HCT116 (cell line): ENCODE results near the gene STAM2.

Experiments
- CTCF ChIP-seq, 3 experiments: fragments of 200-600 bp in 1 of 3; sonication (generic) in 1 of 3; IDR thresholded peaks in 2 of 3; conservative IDR thresholded peaks in 1 of 3; 2 replicates each; pipeline ENCODE4 v1.5.1; 2012 to 2017; ENCODE audit warnings: low read depth in 2 of 3, low read length in 2 of 3, antibody characterized with exemption in 1 of 3, borderline replicate concordance in 1 of 3, control low read depth in 1 of 3, mild to moderate bottlenecking in 1 of 3, mixed read lengths in 1 of 3, mixed run types in 1 of 3, moderate library complexity in 1 of 3; ENCODE audit not compliant: insufficient read depth in 1 of 3
- EGR1 ChIP-seq: IDR thresholded peaks from 2 replicates; pipeline ENCODE4 v1.6.1; 2012; ENCODE audit warnings: low read depth
- EZH2 ChIP-seq: fragments of 200-600 bp; sonication (generic); IDR thresholded peaks from 2 replicates; pipeline ENCODE4 v1.6.1; 2017; ENCODE audit warnings: antibody characterized with exemption, mixed run types
- JUND ChIP-seq: IDR thresholded peaks from 2 replicates; pipeline ENCODE4 v1.6.1; 2012
- POLR2A ChIP-seq: IDR thresholded peaks from 2 replicates; pipeline ENCODE4 v1.7.0; 2011; ENCODE audit warnings: borderline replicate concordance; ENCODE audit not compliant: insufficient read depth, insufficient read length; ENCODE audit errors: extremely low read depth
- POLR2AphosphoS5 ChIP-seq: IDR thresholded peaks from 2 replicates; pipeline ENCODE4 v1.6.1; 2011; ENCODE audit warnings: mild to moderate bottlenecking, low read depth, low read length, moderate library complexity
- RAD21 ChIP-seq: IDR thresholded peaks from 2 replicates; pipeline ENCODE4 v1.6.1; 2012; ENCODE audit warnings: low read depth, mild to moderate bottlenecking
- SIN3A ChIP-seq: IDR thresholded peaks from 2 replicates; pipeline ENCODE4 v1.6.1; 2012; ENCODE audit warnings: low read depth
- SP1 ChIP-seq: IDR thresholded peaks from 2 replicates; pipeline ENCODE4 v1.6.1; 2012; ENCODE audit warnings: low read depth
- SRF ChIP-seq: IDR thresholded peaks from 2 replicates; pipeline ENCODE4 v1.6.1; 2012; ENCODE audit warnings: low read depth
- YY1 ChIP-seq: IDR thresholded peaks from 2 replicates; pipeline ENCODE4 v1.6.1; 2011; ENCODE audit warnings: low read length, low read depth, moderate library complexity, mild to moderate bottlenecking; ENCODE audit not compliant: insufficient replicate concordance; ENCODE audit errors: extremely low read depth
- TF ChIP-seq, protein P1 (sequence below): IDR thresholded peaks from 2 replicates; pipeline ENCODE4 v1.6.1; 2012; ENCODE audit warnings: low read depth

DNA sequence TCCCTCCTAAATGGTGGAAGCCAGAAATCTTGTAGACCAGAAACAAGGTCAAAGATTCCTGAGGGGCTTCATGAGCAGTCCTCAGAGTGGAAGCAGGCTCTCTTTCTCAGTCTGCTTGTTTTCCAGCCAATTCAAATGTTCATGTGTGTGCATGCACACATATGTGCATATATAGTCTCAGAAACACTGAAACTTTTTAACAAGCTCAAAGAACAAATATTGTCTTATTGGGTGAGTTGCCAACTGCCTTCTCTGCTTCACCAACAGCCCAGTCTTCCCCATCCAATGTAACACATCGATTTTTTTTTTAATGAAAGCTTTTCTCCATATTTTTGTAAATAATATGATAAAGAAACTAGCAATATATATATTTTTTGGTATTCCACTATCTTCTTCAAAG, 80.4 kb downstream of the STAM2 start:
- TF ChIP-seq POLR2A (no peak), YY1 (no peak), CTCF (IDR thresholded peaks at IDR 0.05 in 2 of 3, conservative IDR thresholded peaks at IDR 0.05 in 1 of 3; ENCODE audit: borderline replicate concordance in 1 of 3, insufficient read depth in 1 of 3, low read depth in 2 of 3, low read length in 2 of 3) (no peak), SIN3A (no peak), POLR2AphosphoS5 (no peak), SRF (no peak), JUND (no peak), EGR1 (no peak), EZH2 (no peak), RAD21 (no peak), SP1 (no peak)
- TF ChIP-seq, protein P1, sequence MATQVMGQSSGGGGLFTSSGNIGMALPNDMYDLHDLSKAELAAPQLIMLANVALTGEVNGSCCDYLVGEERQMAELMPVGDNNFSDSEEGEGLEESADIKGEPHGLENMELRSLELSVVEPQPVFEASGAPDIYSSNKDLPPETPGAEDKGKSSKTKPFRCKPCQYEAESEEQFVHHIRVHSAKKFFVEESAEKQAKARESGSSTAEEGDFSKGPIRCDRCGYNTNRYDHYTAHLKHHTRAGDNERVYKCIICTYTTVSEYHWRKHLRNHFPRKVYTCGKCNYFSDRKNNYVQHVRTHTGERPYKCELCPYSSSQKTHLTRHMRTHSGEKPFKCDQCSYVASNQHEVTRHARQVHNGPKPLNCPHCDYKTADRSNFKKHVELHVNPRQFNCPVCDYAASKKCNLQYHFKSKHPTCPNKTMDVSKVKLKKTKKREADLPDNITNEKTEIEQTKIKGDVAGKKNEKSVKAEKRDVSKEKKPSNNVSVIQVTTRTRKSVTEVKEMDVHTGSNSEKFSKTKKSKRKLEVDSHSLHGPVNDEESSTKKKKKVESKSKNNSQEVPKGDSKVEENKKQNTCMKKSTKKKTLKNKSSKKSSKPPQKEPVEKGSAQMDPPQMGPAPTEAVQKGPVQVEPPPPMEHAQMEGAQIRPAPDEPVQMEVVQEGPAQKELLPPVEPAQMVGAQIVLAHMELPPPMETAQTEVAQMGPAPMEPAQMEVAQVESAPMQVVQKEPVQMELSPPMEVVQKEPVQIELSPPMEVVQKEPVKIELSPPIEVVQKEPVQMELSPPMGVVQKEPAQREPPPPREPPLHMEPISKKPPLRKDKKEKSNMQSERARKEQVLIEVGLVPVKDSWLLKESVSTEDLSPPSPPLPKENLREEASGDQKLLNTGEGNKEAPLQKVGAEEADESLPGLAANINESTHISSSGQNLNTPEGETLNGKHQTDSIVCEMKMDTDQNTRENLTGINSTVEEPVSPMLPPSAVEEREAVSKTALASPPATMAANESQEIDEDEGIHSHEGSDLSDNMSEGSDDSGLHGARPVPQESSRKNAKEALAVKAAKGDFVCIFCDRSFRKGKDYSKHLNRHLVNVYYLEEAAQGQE = no peak
